GM20000 (cell line): Measurements from ENCODE around the gene ZBTB8A.

Experiments
- DNase-seq: peaks from one replicate; pipeline ENCODE4 v3.0.0; 2012; ENCODE audit warnings: low spot score
- TF ChIP-seq, protein P1 (sequence below): IDR thresholded peaks from 2 replicates; pipeline ENCODE4 v1.5.1; 2012; ENCODE audit warnings: mild to moderate bottlenecking, control low read depth; ENCODE audit errors: extremely low read depth, missing control alignments

Gene ZBTB8A

DNA sequence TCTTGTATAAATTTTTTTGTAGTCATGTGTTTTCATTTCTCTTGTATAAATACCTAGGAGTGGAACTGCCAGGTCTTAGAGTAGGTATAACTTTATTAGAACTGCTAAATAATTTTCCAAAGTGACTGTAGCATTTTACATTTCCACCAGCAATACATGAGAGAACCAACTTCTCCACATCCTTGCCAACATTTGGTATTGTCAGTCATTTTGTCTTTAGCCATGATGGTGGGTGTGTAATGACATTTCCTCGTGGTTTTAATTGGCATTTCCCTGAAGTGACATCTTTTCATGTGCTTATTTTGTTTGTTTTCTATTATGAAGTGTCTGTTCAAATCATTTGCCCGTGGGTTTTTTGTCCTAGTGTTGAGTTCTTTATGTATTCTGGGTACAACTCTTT lies 29.7 kb downstream of the ZBTB8A start:
- TF ChIP-seq, protein P1, sequence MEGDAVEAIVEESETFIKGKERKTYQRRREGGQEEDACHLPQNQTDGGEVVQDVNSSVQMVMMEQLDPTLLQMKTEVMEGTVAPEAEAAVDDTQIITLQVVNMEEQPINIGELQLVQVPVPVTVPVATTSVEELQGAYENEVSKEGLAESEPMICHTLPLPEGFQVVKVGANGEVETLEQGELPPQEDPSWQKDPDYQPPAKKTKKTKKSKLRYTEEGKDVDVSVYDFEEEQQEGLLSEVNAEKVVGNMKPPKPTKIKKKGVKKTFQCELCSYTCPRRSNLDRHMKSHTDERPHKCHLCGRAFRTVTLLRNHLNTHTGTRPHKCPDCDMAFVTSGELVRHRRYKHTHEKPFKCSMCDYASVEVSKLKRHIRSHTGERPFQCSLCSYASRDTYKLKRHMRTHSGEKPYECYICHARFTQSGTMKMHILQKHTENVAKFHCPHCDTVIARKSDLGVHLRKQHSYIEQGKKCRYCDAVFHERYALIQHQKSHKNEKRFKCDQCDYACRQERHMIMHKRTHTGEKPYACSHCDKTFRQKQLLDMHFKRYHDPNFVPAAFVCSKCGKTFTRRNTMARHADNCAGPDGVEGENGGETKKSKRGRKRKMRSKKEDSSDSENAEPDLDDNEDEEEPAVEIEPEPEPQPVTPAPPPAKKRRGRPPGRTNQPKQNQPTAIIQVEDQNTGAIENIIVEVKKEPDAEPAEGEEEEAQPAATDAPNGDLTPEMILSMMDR: no peak
- no peak for DNase-seq

DNA sequence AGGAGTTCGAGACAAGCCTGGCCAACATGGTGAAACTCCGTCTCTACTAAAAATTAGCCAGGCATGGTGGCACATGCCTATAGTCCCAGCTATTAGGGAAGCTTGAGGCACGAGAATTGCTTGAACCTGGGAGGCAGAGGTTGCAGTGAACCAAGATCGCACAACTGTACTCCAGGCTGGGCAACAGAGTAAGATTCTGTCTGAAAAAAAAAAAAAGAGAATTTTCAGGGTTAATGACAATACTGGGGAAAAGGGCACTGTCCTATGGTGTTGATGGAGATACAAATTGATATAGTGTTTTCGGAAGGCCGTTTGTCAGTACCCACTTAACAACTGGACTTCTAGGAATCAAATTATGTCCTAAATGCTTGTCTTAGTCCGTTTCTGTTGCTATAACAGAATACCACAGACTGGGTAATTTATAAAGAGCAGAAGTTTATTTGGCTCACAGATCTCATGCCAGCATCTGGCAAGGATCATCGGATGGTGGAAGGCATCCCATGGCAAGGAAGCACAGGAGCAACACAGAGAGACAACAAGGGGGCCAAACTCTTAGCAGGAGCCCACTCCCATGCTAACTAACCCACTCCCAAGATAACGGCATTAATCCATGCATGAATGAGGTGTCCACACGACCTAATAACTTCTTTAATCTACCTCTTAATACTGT lies 41.3 kb downstream of the ZBTB8A start:
- DNase-seq: no peak
- TF ChIP-seq, protein P1: no peak

DNA sequence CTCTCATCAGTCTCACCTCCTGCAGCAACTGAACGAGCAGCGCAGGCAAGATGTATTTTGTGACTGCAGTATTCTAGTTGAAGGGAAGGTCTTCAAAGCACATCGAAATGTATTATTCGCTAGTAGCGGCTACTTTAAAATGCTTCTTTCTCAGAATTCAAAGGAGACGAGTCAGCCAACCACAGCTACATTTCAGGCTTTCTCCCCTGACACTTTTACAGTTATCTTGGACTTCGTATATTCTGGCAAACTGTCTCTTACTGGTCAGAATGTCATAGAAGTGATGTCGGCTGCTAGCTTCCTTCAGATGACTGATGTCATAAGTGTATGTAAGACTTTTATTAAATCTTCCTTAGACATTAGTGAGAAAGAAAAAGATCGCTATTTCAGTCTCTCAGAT lies 53.7 kb downstream of the ZBTB8A start:
- no peak for DNase-seq
- TF ChIP-seq, protein P1: no peak

DNA sequence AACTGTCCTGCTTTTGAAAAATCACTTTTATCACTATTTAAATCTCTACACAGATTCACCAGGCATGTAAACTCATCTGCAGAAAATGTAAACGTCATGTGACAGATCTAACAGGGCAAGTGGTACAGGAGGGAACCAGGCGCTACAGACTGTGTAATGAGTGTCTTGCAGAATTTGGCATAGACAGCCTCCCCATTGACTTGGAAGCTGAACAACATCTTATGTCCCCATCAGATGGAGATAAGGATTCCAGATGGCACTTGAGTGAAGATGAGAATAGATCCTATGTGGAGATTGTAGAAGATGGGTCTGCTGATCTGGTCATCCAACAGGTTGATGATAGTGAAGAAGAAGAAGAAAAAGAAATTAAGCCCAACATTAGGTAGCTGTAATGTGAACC lies 60.8 kb downstream of the ZBTB8A start:
- DNase-seq: no peak
- TF ChIP-seq, protein P1: no peak

DNA sequence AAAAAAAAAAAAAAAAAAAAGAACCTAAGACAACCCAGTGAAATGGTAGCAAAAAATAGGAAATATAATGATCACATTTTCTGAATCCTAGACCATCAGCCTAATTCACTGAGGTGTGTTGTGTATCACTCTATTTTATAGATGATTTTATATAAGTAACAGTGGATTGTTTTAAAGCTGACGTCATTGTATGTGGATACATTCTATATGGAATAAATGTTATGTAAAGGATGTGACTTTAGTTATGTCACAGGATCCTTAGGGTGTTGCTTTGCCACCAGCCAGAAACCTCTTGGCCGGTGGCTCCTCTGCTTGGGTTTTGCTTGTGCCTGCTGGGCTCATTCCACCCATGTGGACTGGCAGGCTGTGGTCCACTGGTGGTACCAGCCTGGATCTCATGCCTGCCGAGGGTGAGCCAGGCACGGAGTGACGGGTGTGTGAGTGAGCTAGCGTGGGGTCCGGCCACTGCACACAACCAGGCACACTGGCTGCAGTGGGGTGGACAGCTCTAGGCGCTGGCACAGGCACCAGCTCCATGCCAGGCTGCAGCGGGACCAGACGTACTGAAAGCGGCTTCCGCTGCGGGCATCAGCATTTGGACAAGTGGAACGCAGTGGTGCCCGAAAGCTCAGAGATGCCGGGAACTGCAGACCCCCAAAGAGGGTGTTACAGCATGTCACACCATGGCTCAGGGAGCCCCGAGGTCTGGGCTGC lies 66.6 kb downstream of the ZBTB8A start:
- TF ChIP-seq, protein P1: no peak
- DNase-seq: no peak

DNA sequence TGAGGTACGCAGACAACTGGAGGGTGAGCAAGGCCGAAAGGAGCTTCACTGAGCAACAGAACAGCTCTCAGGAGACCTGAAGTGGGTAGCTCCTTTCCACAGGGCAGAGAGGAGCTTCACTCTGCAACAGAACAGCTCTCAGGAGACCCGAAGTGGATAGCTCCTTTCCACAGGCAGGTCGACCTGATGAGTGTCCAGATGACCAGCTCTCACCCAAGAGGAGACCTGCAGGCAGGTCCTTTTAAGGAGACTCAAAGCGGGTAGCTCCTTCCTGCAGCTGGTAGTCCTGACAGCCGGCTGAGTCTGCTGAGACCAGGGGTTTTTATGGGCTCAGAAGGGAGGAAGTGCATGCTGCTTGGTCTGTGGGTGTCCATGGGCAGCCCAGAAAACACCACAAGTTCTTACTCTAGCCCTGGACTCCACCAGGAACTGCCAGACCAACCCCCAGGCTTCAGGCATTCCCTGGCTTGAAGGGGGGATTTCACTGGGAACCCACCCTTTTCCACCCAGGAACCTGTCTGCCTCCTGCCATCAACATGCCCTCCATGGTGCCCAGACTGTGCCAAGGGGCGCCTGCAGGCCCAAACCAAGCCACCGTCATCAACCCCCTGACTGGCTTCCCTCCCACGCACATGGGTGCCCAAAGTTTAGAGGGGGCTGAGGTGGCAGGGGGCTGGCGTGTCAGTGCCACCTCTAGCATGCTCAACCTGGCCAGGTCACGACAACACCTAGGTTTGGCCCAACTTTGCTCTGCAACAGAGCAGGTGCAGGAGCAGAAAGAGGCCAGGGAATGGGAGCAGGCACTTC lies 67.5 kb downstream of the ZBTB8A start:
- no peak for DNase-seq
- TF ChIP-seq, protein P1: no peak

DNA sequence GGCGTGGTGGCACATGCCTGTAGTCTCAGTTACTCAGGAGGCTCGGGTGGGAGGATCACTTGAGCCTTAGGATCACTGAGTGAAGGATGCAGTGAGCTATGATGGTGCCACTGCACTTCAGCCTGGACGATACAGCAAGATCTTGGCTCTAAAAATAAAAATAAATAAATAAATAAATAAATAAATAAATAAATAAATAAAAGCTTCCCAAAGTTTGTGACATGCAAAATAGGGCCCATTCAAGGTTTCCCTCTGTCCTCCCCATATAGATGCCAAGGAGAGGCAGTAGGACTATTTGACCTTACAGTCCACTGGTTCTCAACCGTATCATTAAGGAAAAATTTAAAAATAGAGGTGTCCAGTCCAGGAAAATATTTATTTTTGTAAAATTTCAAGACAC lies 70.0 kb downstream of the ZBTB8A start:
- TF ChIP-seq, protein P1: no peak
- no peak for DNase-seq
